GM19099 (cell line): ENCODE measurements around the gene TMEM92.

Experiments
- POLR2A ChIP-seq: IDR thresholded peaks from 3 replicates; pipeline ENCODE4 v1.6.1; 2011; ENCODE audit warnings: low read depth; ENCODE audit not compliant: insufficient read length; ENCODE audit errors: extremely low read depth

Gene TMEM92

DNA sequence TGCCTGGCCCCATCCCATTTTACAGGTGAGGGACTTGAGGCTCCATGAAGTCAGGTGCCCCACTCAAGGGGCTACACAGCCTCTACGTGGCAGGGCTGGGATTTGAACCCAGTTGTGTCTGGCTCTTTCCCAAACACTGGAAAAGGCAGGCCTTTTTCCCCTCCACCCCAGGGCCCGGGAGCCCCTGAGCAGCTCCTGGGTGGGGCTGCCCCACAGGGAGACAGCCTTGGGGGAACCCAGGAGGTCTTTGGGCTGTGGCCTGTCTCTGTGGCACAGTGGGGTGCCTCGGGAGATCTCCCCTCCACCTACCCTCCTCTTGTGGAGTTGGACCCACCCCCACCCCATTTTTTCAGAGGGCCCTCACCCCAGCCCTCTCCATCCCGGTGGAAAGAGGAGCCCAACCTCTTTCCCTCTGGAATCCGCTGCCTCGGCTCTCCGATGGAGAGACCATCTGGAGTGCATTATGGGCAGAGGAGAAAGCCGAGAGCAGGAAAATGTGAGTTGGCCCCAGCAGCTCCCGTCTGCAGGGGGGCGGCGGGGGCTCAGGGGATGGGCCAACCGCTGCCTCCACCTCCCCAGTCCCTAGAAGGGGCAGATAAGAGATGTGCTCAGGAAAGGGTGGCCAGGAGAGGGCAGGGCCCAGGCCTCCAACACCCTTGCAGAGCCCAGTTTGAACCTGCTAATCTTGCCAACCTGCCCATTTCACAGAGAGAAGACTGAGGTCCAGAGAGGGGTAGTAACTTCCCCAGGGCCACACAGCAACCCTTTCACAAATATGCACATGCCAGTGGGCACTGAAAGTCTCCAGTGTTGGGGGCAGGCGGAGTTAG, 15.4 kb upstream of the TMEM92 start:
- no peak for TF ChIP-seq POLR2A

GRCh38 chr17:50259477-50260324, 14.6 kb upstream of the TMEM92 start:
- TF ChIP-seq POLR2A: no peak

DNA sequence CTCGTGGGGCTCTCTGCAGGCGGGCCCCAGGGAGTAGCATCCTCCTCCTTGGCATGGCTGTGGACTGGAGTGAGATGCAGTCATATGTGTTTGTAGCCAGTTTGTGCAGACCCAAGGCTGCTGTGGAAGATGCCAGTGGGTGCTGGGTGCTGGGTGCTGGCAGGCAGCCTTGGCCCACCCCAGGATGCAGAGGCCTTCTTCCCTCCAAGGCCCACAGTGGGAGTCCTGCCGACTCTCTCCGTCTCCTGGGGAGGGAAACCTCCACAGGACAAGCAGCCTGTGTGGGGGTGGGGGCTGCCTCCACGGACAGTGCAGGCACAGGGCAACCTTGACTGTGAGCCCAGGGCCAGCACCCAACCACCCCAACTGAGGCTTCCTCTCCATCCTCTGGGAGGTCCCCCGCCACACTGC, 13.8 kb upstream of the TMEM92 start:
- no peak for TF ChIP-seq POLR2A

- TF ChIP-seq POLR2A: no peak
These were observed 13.0 kb upstream of the TMEM92 start for GRCh38 chr17:50261051-50261915.

GRCh38 chr17:50262001-50262794, 12.1 kb upstream of the TMEM92 start:
- TF ChIP-seq POLR2A: no peak

DNA sequence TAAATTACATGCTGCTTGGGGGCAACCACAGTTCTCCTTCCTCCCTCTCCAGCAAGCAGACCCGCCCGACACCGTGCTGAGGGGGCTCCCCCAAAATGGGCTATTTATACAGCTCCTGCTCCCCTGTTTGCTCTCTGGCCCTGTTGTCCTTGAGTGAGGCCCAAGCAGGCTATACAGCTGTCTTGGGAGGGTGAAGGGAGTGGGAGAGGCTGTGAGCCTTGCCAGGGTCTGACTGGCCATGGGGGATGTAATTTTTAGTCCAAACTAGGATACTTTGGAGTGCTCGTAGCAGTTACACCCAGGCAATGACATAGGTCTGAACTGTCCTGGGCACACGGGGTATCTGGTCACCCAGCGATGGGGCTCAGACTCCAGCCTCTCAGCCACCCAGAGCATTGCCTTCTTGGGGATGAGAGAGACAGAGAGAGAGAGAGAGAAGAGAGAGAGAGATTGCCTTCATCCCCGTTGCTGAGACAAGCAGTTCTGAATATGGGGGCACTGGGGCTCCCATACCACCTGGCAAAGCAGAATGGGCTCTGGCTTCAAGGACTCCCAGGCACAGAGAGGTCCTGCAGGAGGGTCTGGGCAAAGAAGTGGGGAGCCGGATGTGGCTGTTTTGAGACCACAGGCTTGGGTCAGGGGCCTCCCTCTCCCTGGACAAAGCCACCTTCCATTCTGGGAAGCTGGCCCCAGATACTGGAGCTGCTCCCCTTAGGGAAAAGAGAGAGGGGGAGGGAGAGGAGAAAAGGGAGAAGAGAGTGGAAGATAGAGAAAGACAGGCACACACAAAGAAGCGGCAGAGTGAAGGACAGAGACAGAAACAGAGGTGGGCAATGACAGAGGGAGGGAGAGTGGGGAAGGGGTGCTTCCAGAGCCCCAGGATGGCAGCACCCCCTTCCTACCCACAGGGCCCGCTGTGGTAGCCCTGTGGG, 10.7 kb upstream of the TMEM92 start:
- TF ChIP-seq POLR2A: no peak

- TF ChIP-seq POLR2A: no peak
These were observed 9.8 kb upstream of the TMEM92 start for GRCh38 chr17:50264263-50265113.

DNA sequence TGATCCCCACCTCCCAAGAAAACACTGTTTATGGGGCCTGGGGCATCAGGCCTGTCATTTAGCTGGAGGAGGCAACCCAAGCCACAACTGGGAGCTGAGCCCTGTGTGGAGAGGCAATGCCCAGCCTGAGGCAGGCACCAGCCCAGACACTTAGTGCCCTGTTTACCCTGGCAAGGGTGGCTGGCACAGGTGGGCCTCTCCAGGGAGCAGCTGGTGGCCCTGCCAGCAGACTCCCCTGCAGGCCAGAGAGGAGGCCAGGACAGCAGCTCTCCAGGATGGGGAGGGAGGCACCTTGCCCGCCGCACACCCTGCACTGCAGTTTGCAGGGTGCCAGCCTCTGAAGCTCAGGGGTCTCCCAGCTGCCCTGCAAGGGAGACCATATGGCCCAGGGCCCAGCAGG, 9.1 kb upstream of the TMEM92 start:
- no peak for TF ChIP-seq POLR2A

DNA sequence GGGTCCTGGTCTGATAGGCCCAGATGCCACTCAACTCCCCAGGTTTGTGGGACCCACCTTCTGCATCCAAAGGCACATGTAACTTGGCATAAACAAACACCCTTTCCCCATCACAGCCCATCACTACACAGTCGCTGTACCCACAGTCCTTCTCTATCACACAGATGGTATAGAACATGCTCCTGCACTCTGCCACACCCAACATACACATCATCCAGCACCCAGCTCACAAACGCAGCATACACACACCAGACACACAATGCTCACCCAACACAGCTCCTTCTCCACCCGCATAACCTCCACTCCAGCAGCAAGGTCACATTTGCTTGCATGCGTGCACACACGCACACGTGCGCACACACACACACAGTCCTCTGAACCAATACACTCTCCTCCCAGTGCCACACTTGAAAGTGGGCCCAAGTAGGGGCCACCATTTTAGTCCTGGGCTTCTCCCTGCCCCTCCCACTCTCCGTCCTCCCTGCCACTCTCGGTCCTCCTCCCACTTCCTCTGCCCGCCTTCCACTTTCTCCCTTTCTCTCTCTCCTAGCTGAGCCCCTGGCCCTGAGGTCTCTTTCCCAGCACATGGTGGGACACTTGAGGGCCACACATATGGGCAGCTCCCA, 8.5 kb upstream of the TMEM92 start:
- no peak for TF ChIP-seq POLR2A

- no peak for TF ChIP-seq POLR2A
These were observed 7.7 kb upstream of the TMEM92 start for GRCh38 chr17:50266384-50267073.

DNA sequence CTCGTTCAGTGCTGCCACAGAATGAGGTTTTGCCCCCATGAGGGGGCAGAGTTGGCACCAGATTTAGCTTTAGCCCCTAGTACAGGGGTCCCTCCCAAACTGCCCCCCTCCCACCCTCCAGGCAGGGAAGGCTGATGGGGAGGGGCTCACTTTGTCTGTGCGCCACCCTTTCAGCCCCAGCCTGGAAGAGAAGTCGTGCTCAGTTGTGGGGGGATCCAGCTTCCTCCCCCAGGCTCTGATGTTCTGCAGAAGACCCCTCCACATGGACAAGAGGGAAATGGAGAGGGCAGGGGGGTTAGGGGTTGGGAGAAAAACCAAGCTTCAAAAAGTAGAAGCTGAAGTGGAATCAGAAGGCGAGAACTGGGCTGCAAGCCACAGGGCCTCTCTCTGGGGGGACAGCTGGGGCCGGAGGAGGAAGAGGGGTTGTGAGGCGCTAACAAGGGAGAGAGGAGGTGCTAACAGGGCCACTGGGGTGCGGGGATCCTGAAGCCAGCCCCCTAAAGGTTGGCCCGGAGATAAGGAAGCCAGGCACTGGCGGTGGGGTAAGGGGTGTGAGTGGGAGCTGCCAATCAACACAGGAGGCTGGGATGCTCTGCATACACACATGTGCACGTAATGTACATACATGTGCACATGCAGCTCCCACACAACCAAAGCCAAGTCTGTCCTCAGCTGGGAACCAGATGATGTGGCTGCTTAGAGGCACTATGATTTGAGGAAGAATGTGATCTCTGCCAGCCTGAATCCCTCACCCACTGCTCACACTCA, 7.0 kb upstream of the TMEM92 start:
- no peak for TF ChIP-seq POLR2A
